Ishikawa (cell line): ENCODE results near the gene PLAC8L1.

Experiments used
- CEBPB ChIP-seq: IDR thresholded peaks from 2 replicates; pipeline ENCODE4 v1.6.1; 2012
- CREB1 ChIP-seq: IDR thresholded peaks from 2 replicates; pipeline ENCODE4 v1.6.1; 2012; ENCODE audit warnings: low read depth
- EGR1 ChIP-seq: IDR thresholded peaks from 2 replicates; pipeline ENCODE4 v1.6.1; 2012
- EP300 ChIP-seq: IDR thresholded peaks from 2 replicates; pipeline ENCODE4 v1.6.1; 2012; ENCODE audit warnings: borderline replicate concordance
- FOXM1 ChIP-seq: IDR thresholded peaks from 2 replicates; pipeline ENCODE4 v1.6.1; 2012; ENCODE audit warnings: low read depth, borderline replicate concordance
- MAX ChIP-seq: IDR thresholded peaks from 2 replicates; pipeline ENCODE4 v1.6.1; 2012
- NFIC ChIP-seq: IDR thresholded peaks from 2 replicates; pipeline ENCODE4 v1.6.1; 2012
- RAD21 ChIP-seq: IDR thresholded peaks from 2 replicates; pipeline ENCODE4 v1.6.1; 2012; ENCODE audit warnings: low read depth
- REST ChIP-seq: IDR thresholded peaks from 2 replicates; pipeline ENCODE4 v1.6.1; 2012; ENCODE audit warnings: low read depth, mild to moderate bottlenecking
- TAF1 ChIP-seq: IDR thresholded peaks from 2 replicates; pipeline ENCODE4 v1.6.1; 2012; ENCODE audit warnings: low read depth, mild to moderate bottlenecking
- TCF12 ChIP-seq: IDR thresholded peaks from 2 replicates; pipeline ENCODE4 v1.6.1; 2012; ENCODE audit warnings: low read depth
- TEAD4 ChIP-seq: IDR thresholded peaks from 2 replicates; pipeline ENCODE4 v1.6.1; 2012
- USF1 ChIP-seq: IDR thresholded peaks from 2 replicates; pipeline ENCODE4 v1.6.1; 2012
- YY1 ChIP-seq: IDR thresholded peaks from 2 replicates; pipeline ENCODE4 v1.6.1; 2012; ENCODE audit warnings: low read depth
- ZBTB7A ChIP-seq: IDR thresholded peaks from 2 replicates; pipeline ENCODE4 v1.6.1; 2012; ENCODE audit warnings: low read depth

The PLAC8L1 gene

GRCh38 chr5:146105477-146105876 lies at the start of gene PLAC8L1:
Gene PLAC8L1, minus strand, starts transcription at chr5:146105577. Its CDS starts 1,266 bp downstream, at chr5:146104311.
- TF ChIP-seq EP300: no peak
- TF ChIP-seq FOXM1: no peak
- no peak for TF ChIP-seq REST
- no peak for TF ChIP-seq ZBTB7A
- TF ChIP-seq RAD21: no peak
- no peak for TF ChIP-seq YY1
- TF ChIP-seq TAF1: no peak
- no peak for TF ChIP-seq USF1

- TF ChIP-seq TEAD4 (no peak), EP300 (no peak), FOXM1 (no peak), MAX (no peak), CEBPB (no peak)
These were observed 46.6 kb upstream of the PLAC8L1 start for GRCh38 chr5:146151970-146152369.

- TF ChIP-seq TAF1 (no peak), TEAD4 (0 out of 2 replicates have a peak, but pooled peaks have one; percentile 14), TCF12 (no peak), USF1 (no peak), CEBPB (peak; percentile 84), ZBTB7A (no peak), MAX (no peak)
These were observed 32.6 kb upstream of the PLAC8L1 start for GRCh38 chr5:146137967-146138403.

GRCh38 chr5:146130440-146131045 lies 25.2 kb upstream of the PLAC8L1 start:
- TF ChIP-seq CREB1: no peak
- TF ChIP-seq CEBPB: no peak
- TF ChIP-seq EP300: no peak
- TF ChIP-seq TCF12: no peak
- TF ChIP-seq RAD21: peak; percentile 53
- TF ChIP-seq YY1: no peak

GRCh38 chr5:146126068-146126467 lies 20.7 kb upstream of the PLAC8L1 start:
- TF ChIP-seq YY1: no peak
- TF ChIP-seq RAD21: no peak
- no peak for TF ChIP-seq TAF1
- no peak for TF ChIP-seq TEAD4
- no peak for TF ChIP-seq REST
- no peak for TF ChIP-seq CREB1
- TF ChIP-seq FOXM1: no peak
- TF ChIP-seq ZBTB7A: no peak
- TF ChIP-seq TCF12: no peak
- no peak for TF ChIP-seq NFIC
- no peak for TF ChIP-seq EGR1
- no peak for TF ChIP-seq EP300
- no peak for TF ChIP-seq CEBPB
- TF ChIP-seq MAX: no peak
- no peak for TF ChIP-seq USF1

- TF ChIP-seq CEBPB (no peak), EP300 (no peak)
These were observed 19.2 kb upstream of the PLAC8L1 start for GRCh38 chr5:146124580-146124979.
